Left ventricle myocardium inferior (tissue), 1 donor: ENCODE data around the gene LIPF. TPM values are rescaled to one million over a fixed set of nuclear protein-coding genes. Genes with fewer than 3 reads are reported as not detected.

Experiments used
- DNase-seq: peaks from one replicate; pipeline ENCODE4 v3.0.0-alpha.2; 2020
- H3K27ac ChIP-seq: fragments of 200-600 bp; replicated peaks from 2 replicates; pipeline ENCODE4 v1.8.0; 2021
- H3K27me3 ChIP-seq: fragments of 200-600 bp; 2 replicates; pipeline ENCODE4 v1.8.0; 2021; ENCODE audit warnings: low read depth
- H3K36me3 ChIP-seq: fragments of 200-600 bp; 2 replicates; pipeline ENCODE4 v1.8.0; 2021
- H3K4me1 ChIP-seq: fragments of 200-600 bp; 2 replicates; pipeline ENCODE4 v1.8.0; 2021
- H3K4me3 ChIP-seq: fragments of 200-600 bp; 2 replicates; pipeline ENCODE4 v1.8.0; 2021; ENCODE audit warnings: mild to moderate bottlenecking, moderate library complexity
- H3K9me3 ChIP-seq: fragments of 200-600 bp; replicated peaks from 2 replicates; pipeline ENCODE4 v1.8.0; 2021
- CTCF ChIP-seq: fragments of 200-600 bp; IDR thresholded peaks from 2 replicates; pipeline ENCODE4 v1.8.0; 2021; ENCODE audit warnings: antibody characterized with exemption, mild to moderate bottlenecking, borderline replicate concordance
- intact Hi-C: fragments of 100-400 bp; cut with micrococcal nuclease; formaldehyde crosslinking; loops from one replicate; pipeline ENCODE4 v1.11.0; 2022
- total RNA-seq: library from RNA; stranded (reverse); fragmentation: NEBNext Ultra II Directional; extraction: Animal tissue kit (Norgen Biotek cat#: 25700); gene quantifications from one replicate; pipeline ENCODE4 v1.2.1, GENCODE V29; 2021
- donor health status: DM: no; HTN: yes; CAD: no; lungs with severe emphysema.

LIPF gene
- total RNA-seq, 1 donor from 2014 or later: not detected

GRCh38 chr10:88623835-88624234 is 40.4 kb upstream of the LIPF start:
- no peak overlapping the region for H3K27ac ChIP-seq
- no peak for DNase-seq
- no peaks in the 10 kb centered on the region for H3K36me3 ChIP-seq
- intact Hi-C loops: no loop called here
- no peaks in the 10 kb centered on the region for H3K27me3 ChIP-seq
- no peak overlapping the region for H3K4me3 ChIP-seq
- no peak for TF ChIP-seq CTCF
- peaks cover 22% of the 10 kb centered on the region for H3K9me3 ChIP-seq
- no peaks in the 10 kb centered on the region for H3K4me1 ChIP-seq

- intact Hi-C loops: no loop called here
- H3K9me3 ChIP-seq: peaks cover 25% of the 10 kb centered on the region
- H3K27me3 ChIP-seq: no peaks in the 10 kb centered on the region
- TF ChIP-seq CTCF: no peak
- H3K4me3 ChIP-seq: no peak overlapping the region
- no peaks in the 10 kb centered on the region for H3K4me1 ChIP-seq
- no peaks in the 10 kb centered on the region for H3K36me3 ChIP-seq
- no peak for DNase-seq
- no peak overlapping the region for H3K27ac ChIP-seq
These were observed 39.4 kb upstream of the LIPF start for GRCh38 chr10:88624840-88625239.

- Histone ChIP-seq H3K36me3 (no peaks in the 10 kb centered on the region), H3K4me1 (no peaks in the 10 kb centered on the region), H3K27me3 (peaks cover 7% of the 10 kb centered on the region), H3K27ac (no peak overlapping the region), H3K9me3 (peaks cover 29% of the 10 kb centered on the region), H3K4me3 (no peak overlapping the region)
- intact Hi-C loops: no loop called here
- DNase-seq: no peak
- no peak for TF ChIP-seq CTCF
These were observed 24.1 kb upstream of the LIPF start for GRCh38 chr10:88640186-88640585.

- Histone ChIP-seq H3K4me1 (no peaks in the 10 kb centered on the region), H3K4me3 (no peak overlapping the region), H3K27me3 (peaks cover 8% of the 10 kb centered on the region), H3K36me3 (no peaks in the 10 kb centered on the region), H3K9me3 (peaks cover 21% of the 10 kb centered on the region), H3K27ac (no peak overlapping the region)
- DNase-seq: no peak
- intact Hi-C loops: no loop called here
- TF ChIP-seq CTCF: no peak
These were observed 22.0 kb upstream of the LIPF start for GRCh38 chr10:88642209-88642608.

DNA sequence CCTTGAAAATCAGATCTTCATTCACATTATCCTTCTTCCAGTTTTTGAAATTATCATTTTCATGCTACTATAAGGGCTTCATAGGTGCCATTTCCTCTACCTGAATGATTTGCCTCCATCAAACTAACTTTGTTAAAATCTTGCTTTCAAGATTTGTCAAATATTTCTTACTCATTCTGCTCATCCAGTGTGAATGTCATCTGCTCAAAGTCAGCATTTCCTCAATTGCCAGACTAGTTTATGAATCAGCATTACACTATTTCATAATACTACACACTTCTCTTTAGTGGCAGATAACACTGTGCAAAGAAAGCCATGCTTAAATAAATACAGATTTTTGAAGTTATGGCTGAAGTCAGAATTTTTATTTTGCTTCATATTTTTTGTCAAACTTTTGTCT is 21.3 kb upstream of the LIPF start:
- intact Hi-C loops: no loop called here
- Histone ChIP-seq H3K9me3 (peaks cover 15% of the 10 kb centered on the region), H3K27ac (no peak overlapping the region), H3K4me3 (no peak overlapping the region), H3K4me1 (no peaks in the 10 kb centered on the region), H3K27me3 (peaks cover 5% of the 10 kb centered on the region), H3K36me3 (no peaks in the 10 kb centered on the region)
- DNase-seq: no peak
- TF ChIP-seq CTCF: no peak
